H1 (cell line): ENCODE results near the gene CASD1. TPM values are rescaled to one million over a fixed set of nuclear protein-coding genes. Genes with fewer than 3 reads are reported as not detected.

Source experiments
- polyA plus RNA-seq, 7 experiments: library from polyadenylated mRNA; depleted of rRNA in 3 of 7; stranded (reverse) in 5 of 7; unstranded in 2 of 7; fragments of >200 nt in 5 of 7; fragments of 200-250 nt in 2 of 7; gene quantifications; 1 replicate in 5 of 7; 2 replicates in 1 of 7; 4 replicates in 1 of 7; pipeline versions ENCODE4 v1.2.1 to v1.2.3, GENCODE V29; 2011 to 2013; ENCODE audit warnings: missing spikeins in 2 of 7, mixed read lengths in 2 of 7
- small RNA-seq: library from polyadenylated mRNA; stranded (forward); fragments of <200 nt; extraction: miRNeasy Mini kit (QIAGEN cat#:217004); gene quantifications from one replicate; pipeline ENCODE3, GENCODE V24; 2013; ENCODE audit not compliant: insufficient read depth
- total RNA-seq: library from RNA; stranded (reverse); fragmentation: NEBNext Ultra II Directional; extraction: Animal tissue kit (Norgen Biotek cat#: 25700); gene quantifications from 2 replicates; pipeline ENCODE4 v1.2.1, GENCODE V29; 2021

CASD1 gene
- total and polyA plus RNA-seq, 2 of the 8 experiments (the other 6 are each of a cell fraction or from before 2014, with no cell fraction given) = 14.2 to 18.8 TPM

Small RNA genes within 50 kb of the gene (small RNA-seq; reads per million reads assigned to genes)
- not detected for gene RNU6-1328P

Other genes starting within 250 kb of the CASD1 start
- 85.4 and 87.2 TPM in 2 replicates for gene COL1A2, start 114.9 kb upstream of the CASD1 start, total RNA-seq
- 45.2 and 50.8 TPM in 2 replicates for gene COL1A2, start 114.9 kb upstream of the CASD1 start, polyA plus RNA-seq (2011; rRNA removed)
- gene SGCE, start 146.3 kb downstream of the CASD1 start, total RNA-seq = 22.2 and 25.0 TPM in 2 replicates
- gene SGCE, start 146.3 kb downstream of the CASD1 start, polyA plus RNA-seq (2011; rRNA removed) = 7.2 and 12.8 TPM in 2 replicates